Adrenal gland (tissue), 12 donors: Measurements from ENCODE around the gene SIGLEC5. TPM values are rescaled to one million over a fixed set of nuclear protein-coding genes. Genes with fewer than 3 reads are reported as not detected.

Experiments used
- DNase-seq, 7 donors: peaks; one replicate each; pipeline ENCODE4 v3.0.0-alpha.2; 2019 to 2020
- H3K27ac ChIP-seq, 5 donors: fragments of 200-600 bp; sonication (generic) in 4 of 5; 1 replicate in 3 of 5; 2 replicates in 2 of 5; pipeline versions ENCODE4 v1.5.1 to v1.8.0; 2016 to 2020; ENCODE audit warnings: mild to moderate bottlenecking in 1 of 5
- H3K27me3 ChIP-seq: fragments of 200-600 bp; 2 replicates; pipeline ENCODE4 v1.8.0; 2021
- H3K36me3 ChIP-seq, 2 donors: fragments of 200-600 bp; replicated peaks in 1 of 2; 1 replicate in 1 of 2; 2 replicates in 1 of 2; pipeline versions ENCODE4 v1.5.1 to v1.8.0; 2018 to 2022
- H3K4me1 ChIP-seq, 2 donors: fragments of 200-600 bp; replicated peaks in 1 of 2; 1 replicate in 1 of 2; 2 replicates in 1 of 2; pipeline versions ENCODE4 v1.5.1 to v1.8.0; 2018 to 2021
- H3K4me3 ChIP-seq, 4 donors: fragments of 200-600 bp; sonication (generic) in 3 of 4; one replicate each; pipeline ENCODE4 v1.5.1; 2016 to 2018
- H3K9me3 ChIP-seq, 3 donors: fragments of 200-600 bp; sonication (generic) in 1 of 3; replicated peaks in 1 of 3; 1 replicate in 2 of 3; 2 replicates in 1 of 3; pipeline versions ENCODE4 v1.5.1 to v1.8.0; 2016 to 2021
- POLR2A ChIP-seq, 2 donors: fragments of 450-650 bp; IDR thresholded peaks; one replicate each; pipeline ENCODE4 v1.6.1; 2017; ENCODE audit warnings: antibody characterized with exemption in 2 of 2, mild to moderate bottlenecking in 2 of 2, moderate library complexity in 1 of 2
- WGBS, 4 donors: extraction: QIAGEN DNeasy Blood & Tissue Kit in 2 of 4; methylation state at CpG; one replicate each; pipeline versions ENCODE4 v1.1.5 to v1.1.7; 2013 to 2017; 5-methylcytosine and 5-hydroxymethylcytosine counted together
- intact Hi-C, 2 donors: fragments of 100-400 bp; cut with DNase I; formaldehyde crosslinking; loops; one replicate each; pipeline versions ENCODE4 v1.14.1 to v1.15.0; 2022 to 2023
- polyA plus RNA-seq, 3 donors: library from polyadenylated mRNA; stranded (reverse); fragments of 200-250 nt in 2 of 3; fragments of 350-450 nt in 1 of 3; fragmentation: Illumina TruSeq in 1 of 3; extraction: RNeasy Lipid Tissue Mini Kit (QIAGEN cat#74804) in 1 of 3; gene quantifications; one replicate each; pipeline ENCODE4 v1.2.3, GENCODE V29; 2013 to 2014
- total RNA-seq, 9 donors: library from RNA; depleted of rRNA in 4 of 9; stranded (reverse); fragments of >200 nt in 4 of 9; fragments of 120-200 nt in 1 of 9; fragmentation: NEBNext Ultra II Directional in 1 of 9; extraction: Animal tissue kit (Norgen Biotek cat#: 25700) in 1 of 9; gene quantifications; one replicate each; pipeline versions ENCODE4 v1.1.0 to v1.2.4, GENCODE V29; 2013 to 2023
- TF ChIP-seq, protein P1 (sequence below), 6 experiments: fragments of 450-650 bp in 4 of 6; fragments of 200-600 bp in 2 of 6; sonication (generic) in 1 of 6; IDR thresholded peaks; 1 replicate in 5 of 6; 2 replicates in 1 of 6; pipeline versions ENCODE4 v1.5.1 to v1.8.0; 2016 to 2021; ENCODE audit warnings: antibody characterized with exemption in 6 of 6, mild to moderate bottlenecking in 2 of 6, moderate library complexity in 1 of 6
- donor health status: healthy with polysubstance abuse.
- donor health status: Bipolar disorder and iron deficiency.
- donor health status: DM: yes; HTN: yes; CAD: no.
- donor health status: DM: no; HTN: no; CAD: no.
- donor health status: DM: no; HTN: no; CAD: no.
- donor health status: DM: yes; HTN: yes; CAD: no.

Gene SIGLEC5
- total and polyA plus RNA-seq, 12 donors = 0.11 to 3.0 (median 0.57) TPM; not detected in 7

DNA sequence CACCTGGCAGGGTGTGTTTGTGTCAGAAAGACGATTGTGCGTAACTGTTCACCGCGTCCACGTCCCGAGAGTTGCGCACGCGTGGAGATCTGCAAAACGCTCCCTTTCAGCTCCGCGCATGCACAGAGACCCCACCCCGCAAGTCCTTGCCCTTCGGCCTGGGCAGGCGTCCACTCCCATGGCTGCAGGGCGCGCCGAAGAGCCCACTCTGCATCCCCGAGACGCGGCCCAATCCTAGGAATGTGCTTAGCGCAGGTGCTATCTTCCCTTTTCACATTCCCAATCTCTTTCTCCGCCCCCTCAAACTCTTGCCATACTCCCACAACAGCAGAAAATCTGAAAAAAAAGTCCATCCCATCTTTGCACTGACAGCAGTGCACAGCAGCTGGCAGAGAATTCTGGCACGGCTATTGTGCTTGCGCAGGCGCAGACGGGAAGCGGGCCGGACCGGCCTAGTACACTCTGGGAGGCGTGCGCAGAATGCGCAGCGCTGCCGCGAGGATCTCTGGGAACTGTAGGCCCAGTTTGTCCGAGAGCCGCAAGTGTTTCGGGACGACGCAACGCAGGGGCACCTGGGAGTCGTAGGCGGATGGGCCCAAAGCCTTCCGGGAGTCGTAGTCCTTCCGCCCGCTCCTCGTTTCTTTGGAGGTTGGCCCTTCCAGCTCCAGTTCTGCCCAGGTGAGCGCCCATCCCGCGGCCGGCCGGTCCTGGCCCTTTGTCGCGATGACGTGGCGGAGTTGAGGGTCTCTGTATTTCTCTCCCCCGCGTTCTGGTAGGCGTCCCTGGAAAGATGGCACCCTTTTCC is 36.0 kb downstream of the SIGLEC5 start:
- H3K9me3 ChIP-seq = no peaks in the 10 kb centered on the region
- H3K36me3 ChIP-seq = no peaks in the 10 kb centered on the region
- 1% methylated on average over 31 to 61 of the region's 61 CpGs for WGBS, 4 donors
- no peaks in the 10 kb centered on the region for H3K27me3 ChIP-seq
- peak overlapping the region in 2 of 5 donors; percentile 19 to 36 for H3K27ac ChIP-seq
- DNase-seq = peak; percentile 97 to 99 (median 98)
- TF ChIP-seq, protein P1, sequence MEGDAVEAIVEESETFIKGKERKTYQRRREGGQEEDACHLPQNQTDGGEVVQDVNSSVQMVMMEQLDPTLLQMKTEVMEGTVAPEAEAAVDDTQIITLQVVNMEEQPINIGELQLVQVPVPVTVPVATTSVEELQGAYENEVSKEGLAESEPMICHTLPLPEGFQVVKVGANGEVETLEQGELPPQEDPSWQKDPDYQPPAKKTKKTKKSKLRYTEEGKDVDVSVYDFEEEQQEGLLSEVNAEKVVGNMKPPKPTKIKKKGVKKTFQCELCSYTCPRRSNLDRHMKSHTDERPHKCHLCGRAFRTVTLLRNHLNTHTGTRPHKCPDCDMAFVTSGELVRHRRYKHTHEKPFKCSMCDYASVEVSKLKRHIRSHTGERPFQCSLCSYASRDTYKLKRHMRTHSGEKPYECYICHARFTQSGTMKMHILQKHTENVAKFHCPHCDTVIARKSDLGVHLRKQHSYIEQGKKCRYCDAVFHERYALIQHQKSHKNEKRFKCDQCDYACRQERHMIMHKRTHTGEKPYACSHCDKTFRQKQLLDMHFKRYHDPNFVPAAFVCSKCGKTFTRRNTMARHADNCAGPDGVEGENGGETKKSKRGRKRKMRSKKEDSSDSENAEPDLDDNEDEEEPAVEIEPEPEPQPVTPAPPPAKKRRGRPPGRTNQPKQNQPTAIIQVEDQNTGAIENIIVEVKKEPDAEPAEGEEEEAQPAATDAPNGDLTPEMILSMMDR (IDR thresholded peaks at IDR 0.05) = no peak
- no peak for TF ChIP-seq POLR2A (IDR thresholded peaks at IDR 0.05)
- H3K4me3 ChIP-seq = peak overlapping the region in 3 of 4 donors; percentile 13 to 71 (median 45)
- H3K4me1 ChIP-seq = peaks cover 0 to 9% of the 10 kb centered on the region in 2 donors
- intact Hi-C loops = no loop called here

DNA sequence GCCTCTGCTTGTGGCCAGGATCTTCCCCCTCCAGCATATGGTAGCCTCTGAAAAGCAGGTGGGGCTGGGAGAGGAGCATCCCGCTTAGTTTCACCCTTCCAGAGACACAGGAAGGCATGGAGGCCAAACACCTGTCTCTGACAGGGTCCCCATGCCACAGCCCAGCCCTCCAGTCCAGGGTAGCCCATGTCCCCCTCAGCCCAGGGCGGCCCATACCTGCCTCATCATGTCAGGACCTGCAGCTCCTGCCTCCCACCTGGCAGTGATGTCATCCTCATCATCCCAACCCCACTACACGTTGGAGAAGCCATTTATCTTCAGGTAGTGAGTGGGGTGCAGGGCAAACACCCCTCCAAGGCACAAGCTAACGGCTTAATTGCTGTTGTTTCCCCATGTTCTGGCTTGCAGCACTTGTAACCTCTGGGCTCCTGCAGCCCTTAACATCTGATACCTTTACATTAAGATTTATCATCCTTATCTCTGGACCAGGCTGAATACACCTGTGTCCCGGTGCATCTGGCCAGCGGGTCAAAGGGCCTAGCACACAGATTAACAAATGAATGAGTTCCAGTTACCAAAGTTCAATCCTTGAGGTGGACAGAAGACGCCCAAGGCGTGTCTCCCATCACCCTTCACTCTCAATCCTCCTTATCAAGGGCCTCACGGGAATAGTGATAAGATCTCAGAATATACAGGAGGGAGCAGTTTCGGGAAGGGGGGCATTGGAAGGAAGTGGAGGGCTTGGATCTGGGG is 36.9 kb downstream of the SIGLEC5 start:
- intact Hi-C loops = no loop called here

DNA sequence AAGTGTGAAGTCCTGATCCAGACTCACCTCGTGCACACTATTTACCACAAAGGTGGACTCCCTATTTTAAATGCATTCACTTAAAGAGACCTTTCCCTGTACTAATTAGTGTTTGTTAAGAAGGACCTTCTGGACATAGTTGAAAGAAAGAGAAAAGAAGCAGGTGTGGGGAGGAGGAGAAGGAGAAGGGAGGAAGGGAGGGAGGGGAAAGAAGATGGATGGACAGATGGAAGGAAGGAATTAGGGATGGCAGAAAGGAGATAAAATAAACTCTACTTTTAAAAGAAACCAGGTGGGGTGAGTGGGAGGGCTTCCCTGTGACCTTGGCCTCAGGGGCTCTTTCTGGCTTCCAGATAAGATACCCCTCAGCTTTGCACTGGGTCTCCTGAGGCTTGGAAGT is 37.7 kb downstream of the SIGLEC5 start:
- Histone ChIP-seq H3K36me3 (no peaks in the 10 kb centered on the region), H3K27me3 (no peaks in the 10 kb centered on the region), H3K4me1 (peaks cover 0 to 9% of the 10 kb centered on the region in 2 donors), H3K27ac (no peak overlapping the region), H3K4me3 (no peak overlapping the region), H3K9me3 (peaks cover 0 to 7% (median 0%) of the 10 kb centered on the region in 3 donors)
- 63 to 100% (median 80%) methylated on average over 1 of the region's 1 CpG for WGBS, 4 donors
- no peak for DNase-seq
- TF ChIP-seq, protein P1 (IDR thresholded peaks at IDR 0.05) = no peak
- no peak for TF ChIP-seq POLR2A (IDR thresholded peaks at IDR 0.05)
- intact Hi-C loops = no loop called here

More for the DNA sequence above, 36.9 kb downstream of the SIGLEC5 start:
- H3K27me3 ChIP-seq = no peaks in the 10 kb centered on the region
- peaks cover 0 to 9% of the 10 kb centered on the region in 2 donors for H3K4me1 ChIP-seq
- peak overlapping the region in 1 of 5 donors; percentile 36 for H3K27ac ChIP-seq
- TF ChIP-seq, protein P1 (IDR thresholded peaks at IDR 0.05) = no peak
- TF ChIP-seq POLR2A (IDR thresholded peaks at IDR 0.05) = no peak
- DNase-seq = no peak
- WGBS, 4 donors = 24 to 30% (median 27%) methylated on average over 8 to 10 of the region's 10 CpGs
- peak overlapping the region in 2 of 4 donors; percentile 45 to 71 for H3K4me3 ChIP-seq
- no peaks in the 10 kb centered on the region for H3K9me3 ChIP-seq
- no peaks in the 10 kb centered on the region for H3K36me3 ChIP-seq

DNA sequence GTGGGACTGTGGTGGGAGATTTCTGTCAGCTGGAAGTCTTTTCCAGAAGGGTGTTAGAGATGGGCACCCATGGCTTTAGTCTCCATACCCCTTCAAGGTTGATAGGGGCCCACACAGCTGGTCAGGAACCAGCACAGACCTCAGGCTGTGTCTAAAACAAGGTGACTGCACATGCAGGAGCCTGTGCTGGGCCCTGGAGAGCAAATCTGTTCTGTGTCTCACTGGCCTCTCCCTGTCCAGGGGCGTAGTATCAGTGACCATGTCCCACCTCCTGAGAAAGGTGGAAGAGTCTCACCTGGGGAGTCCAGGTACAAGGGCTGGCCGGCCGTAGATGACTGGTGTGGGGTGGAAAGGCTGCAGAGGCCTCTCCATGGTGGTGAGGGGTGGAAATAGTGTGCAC is 39.8 kb downstream of the SIGLEC5 start:
- Histone ChIP-seq H3K27me3 (no peaks in the 10 kb centered on the region), H3K4me3 (no peak overlapping the region), H3K9me3 (peaks cover 0 to 17% (median 0%) of the 10 kb centered on the region in 3 donors), H3K36me3 (peaks cover 0 to 14% of the 10 kb centered on the region in 2 donors), H3K4me1 (peaks cover 0 to 9% of the 10 kb centered on the region in 2 donors), H3K27ac (no peak overlapping the region)
- WGBS, 4 donors = 94 to 100% (median 96%) methylated on average over 2 to 3 of the region's 3 CpGs
- no peak for TF ChIP-seq POLR2A (IDR thresholded peaks at IDR 0.05)
- TF ChIP-seq, protein P1 (IDR thresholded peaks at IDR 0.05) = no peak
- intact Hi-C loops = no loop called here
- no peak for DNase-seq
